Mesothelial cell of epicardium (in vitro differentiated cells): ENCODE measurements around the gene POLR2M. TPM values are rescaled to one million over a fixed set of nuclear protein-coding genes. Genes with fewer than 3 reads are reported as not detected.

Experiments used
- DNase-seq, 2 experiments: peaks; one replicate each; pipeline ENCODE4 v3.0.0; 2021; ENCODE audit warnings: low spot score in 2 of 2; ENCODE audit not compliant: unreplicated experiment in 2 of 2
- H3K27ac Mint-ChIP-seq: 2 replicates; pipeline ENCODE4 v1.8.0; 2021; ENCODE audit warnings: mixed read lengths
- H3K27me3 Mint-ChIP-seq: 2 replicates; pipeline ENCODE4 v1.8.0; 2021; ENCODE audit warnings: low read depth, mixed read lengths
- H3K36me3 Mint-ChIP-seq: 2 replicates; pipeline ENCODE4 v1.8.0; 2021; ENCODE audit warnings: mixed read lengths
- H3K4me1 Mint-ChIP-seq: 2 replicates; pipeline ENCODE4 v1.8.0; 2021; ENCODE audit warnings: mixed read lengths
- H3K4me3 Mint-ChIP-seq: 2 replicates; pipeline ENCODE4 v1.8.0; 2021; ENCODE audit warnings: mild to moderate bottlenecking, moderate library complexity, mixed read lengths
- H3K9me3 Mint-ChIP-seq: 2 replicates; pipeline ENCODE4 v1.8.0; 2021; ENCODE audit warnings: mixed read lengths
- total RNA-seq: library from RNA; stranded (reverse); gene quantifications from 3 replicates; pipeline ENCODE4 v1.2.1, GENCODE V29; 2021
- TF ChIP-seq, protein P1 (sequence below): fragments of 200-600 bp; sonication (generic); IDR thresholded peaks from one replicate; pipeline ENCODE4 v1.5.0; 2021; ENCODE audit warnings: antibody characterized with exemption; ENCODE audit not compliant: unreplicated experiment

The POLR2M gene
- total RNA-seq, 1 donor from 2014 or later: 109 TPM

DNA sequence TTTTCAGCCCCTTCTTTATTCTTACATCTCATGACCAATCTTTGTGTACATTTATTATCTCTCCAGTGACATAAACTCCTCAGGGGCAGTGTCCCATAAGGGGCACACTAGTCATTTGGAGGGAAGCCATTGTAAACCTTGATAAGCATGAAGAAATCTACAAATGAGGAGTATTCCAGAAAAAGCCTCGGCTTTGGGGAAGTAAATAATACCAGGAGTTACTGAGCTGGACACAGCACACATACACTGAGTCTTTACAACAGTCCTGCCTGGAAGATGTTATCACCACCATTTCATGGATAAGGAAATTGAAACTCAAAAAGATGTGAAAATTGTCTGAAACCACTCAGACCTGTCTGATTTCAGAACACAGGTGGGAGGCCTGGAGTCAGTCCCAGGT, 15.4 kb upstream of the POLR2M start:
- Mint-ChIP-seq H3K36me3 (no peaks in the 10 kb centered on the region), H3K4me3 (no peak overlapping the region), H3K27me3 (no peaks in the 10 kb centered on the region), H3K9me3 (no peaks in the 10 kb centered on the region), H3K27ac (peak overlapping the region; percentile 75), H3K4me1 (peaks cover 55% of the 10 kb centered on the region)
- DNase-seq: no peak
- TF ChIP-seq, protein P1, sequence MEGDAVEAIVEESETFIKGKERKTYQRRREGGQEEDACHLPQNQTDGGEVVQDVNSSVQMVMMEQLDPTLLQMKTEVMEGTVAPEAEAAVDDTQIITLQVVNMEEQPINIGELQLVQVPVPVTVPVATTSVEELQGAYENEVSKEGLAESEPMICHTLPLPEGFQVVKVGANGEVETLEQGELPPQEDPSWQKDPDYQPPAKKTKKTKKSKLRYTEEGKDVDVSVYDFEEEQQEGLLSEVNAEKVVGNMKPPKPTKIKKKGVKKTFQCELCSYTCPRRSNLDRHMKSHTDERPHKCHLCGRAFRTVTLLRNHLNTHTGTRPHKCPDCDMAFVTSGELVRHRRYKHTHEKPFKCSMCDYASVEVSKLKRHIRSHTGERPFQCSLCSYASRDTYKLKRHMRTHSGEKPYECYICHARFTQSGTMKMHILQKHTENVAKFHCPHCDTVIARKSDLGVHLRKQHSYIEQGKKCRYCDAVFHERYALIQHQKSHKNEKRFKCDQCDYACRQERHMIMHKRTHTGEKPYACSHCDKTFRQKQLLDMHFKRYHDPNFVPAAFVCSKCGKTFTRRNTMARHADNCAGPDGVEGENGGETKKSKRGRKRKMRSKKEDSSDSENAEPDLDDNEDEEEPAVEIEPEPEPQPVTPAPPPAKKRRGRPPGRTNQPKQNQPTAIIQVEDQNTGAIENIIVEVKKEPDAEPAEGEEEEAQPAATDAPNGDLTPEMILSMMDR: no peak

DNA sequence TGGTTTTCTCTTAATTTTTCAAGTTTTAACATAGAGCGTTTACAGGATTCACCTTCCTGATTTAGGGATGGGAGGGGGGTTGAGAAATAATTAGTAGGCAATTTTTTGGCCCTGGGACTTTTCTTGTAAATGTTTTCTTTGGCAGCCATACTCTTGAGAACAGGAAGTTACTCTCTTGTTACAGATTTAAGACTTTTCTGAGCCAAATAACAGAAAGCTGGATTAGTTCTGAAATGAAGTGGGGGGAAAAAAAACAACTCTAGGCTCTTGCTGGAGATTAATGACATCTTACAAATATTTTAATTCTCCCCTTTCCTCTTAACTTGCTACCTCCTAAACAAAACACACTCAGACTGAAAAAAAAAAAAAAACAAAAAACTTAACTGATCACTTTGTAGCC, 13.8 kb upstream of the POLR2M start:
- H3K27me3 Mint-ChIP-seq: no peaks in the 10 kb centered on the region
- DNase-seq: no peak
- H3K9me3 Mint-ChIP-seq: no peaks in the 10 kb centered on the region
- H3K4me3 Mint-ChIP-seq: no peak overlapping the region
- H3K4me1 Mint-ChIP-seq: peaks cover 60% of the 10 kb centered on the region
- no peaks in the 10 kb centered on the region for H3K36me3 Mint-ChIP-seq
- TF ChIP-seq, protein P1: no peak
- peak overlapping the region; percentile 85 for H3K27ac Mint-ChIP-seq

DNA sequence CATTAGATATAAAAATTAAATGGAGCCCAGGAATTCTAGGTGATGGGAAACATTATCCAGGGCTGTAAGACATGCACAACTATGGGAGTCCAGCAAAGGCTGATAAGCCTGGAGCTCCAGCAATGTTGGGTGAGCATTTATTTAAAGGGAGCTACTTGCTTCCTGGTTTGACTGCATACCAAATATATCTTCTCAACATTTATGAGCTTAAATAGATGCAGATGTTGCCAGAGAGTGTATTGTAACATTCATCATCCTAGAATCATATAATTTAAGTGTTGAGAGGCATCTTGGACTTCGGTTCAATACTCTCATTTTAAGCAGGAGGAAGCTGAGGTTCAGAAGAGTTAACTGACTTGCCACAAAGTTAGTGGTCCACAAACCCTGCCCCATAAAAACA, 12.2 kb upstream of the POLR2M start:
- Mint-ChIP-seq H3K4me1 (peaks cover 71% of the 10 kb centered on the region), H3K27ac (peak overlapping the region; percentile 76), H3K36me3 (no peaks in the 10 kb centered on the region), H3K9me3 (no peaks in the 10 kb centered on the region), H3K4me3 (no peak overlapping the region), H3K27me3 (no peaks in the 10 kb centered on the region)
- TF ChIP-seq, protein P1: no peak
- DNase-seq: no peak

DNA sequence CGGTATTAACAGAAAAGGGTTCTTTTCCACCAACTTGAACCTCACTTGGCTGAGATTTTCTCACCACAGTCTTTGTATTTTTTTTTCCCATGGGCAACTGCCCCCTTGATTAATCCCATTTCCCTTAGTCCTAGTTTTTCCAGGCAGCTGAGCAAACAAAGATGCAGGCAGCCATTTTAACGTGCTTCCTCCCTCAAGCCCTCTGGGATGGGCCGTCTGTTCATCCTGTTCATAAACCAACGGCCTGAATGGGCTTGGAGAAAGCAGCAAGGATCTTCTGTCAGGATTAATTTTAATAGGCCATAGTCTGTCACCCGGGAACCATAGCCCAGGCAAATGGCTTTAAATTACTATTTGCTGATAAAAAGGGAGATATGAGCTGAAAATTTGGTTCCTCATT, 10.4 kb upstream of the POLR2M start:
- H3K36me3 Mint-ChIP-seq: no peaks in the 10 kb centered on the region

DNA sequence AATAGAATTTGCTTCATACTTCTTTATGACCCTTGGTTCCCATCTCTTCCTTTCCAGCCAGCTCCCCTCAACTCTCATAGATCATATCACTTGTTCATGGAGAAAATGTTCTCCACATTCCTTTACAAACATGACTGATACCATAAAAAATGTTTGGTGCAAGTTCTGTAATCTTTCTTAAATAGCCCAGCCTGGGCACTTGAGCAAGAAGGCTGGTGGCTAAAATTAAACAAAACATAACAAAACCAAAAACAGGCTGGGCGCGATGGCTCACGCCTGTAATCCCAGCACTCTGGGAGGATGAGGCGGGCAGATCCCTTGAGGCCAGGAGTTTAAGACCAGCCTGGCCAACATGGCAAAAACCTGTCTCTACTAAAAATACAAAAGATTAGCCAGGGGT, 8.9 kb upstream of the POLR2M start:
- peaks cover 54% of the 10 kb centered on the region for H3K4me1 Mint-ChIP-seq
- no peaks in the 10 kb centered on the region for H3K9me3 Mint-ChIP-seq
- H3K27me3 Mint-ChIP-seq: no peaks in the 10 kb centered on the region
- no peak for DNase-seq
- H3K36me3 Mint-ChIP-seq: no peaks in the 10 kb centered on the region
- TF ChIP-seq, protein P1: no peak
- H3K27ac Mint-ChIP-seq: no peak overlapping the region
- H3K4me3 Mint-ChIP-seq: no peak overlapping the region

More for the DNA sequence above, 10.4 kb upstream of the POLR2M start:
- Mint-ChIP-seq H3K9me3 (no peaks in the 10 kb centered on the region), H3K4me1 (peaks cover 67% of the 10 kb centered on the region), H3K27ac (peak overlapping the region; percentile 85), H3K4me3 (no peak overlapping the region), H3K27me3 (no peaks in the 10 kb centered on the region)
- no peak for DNase-seq
- TF ChIP-seq, protein P1: no peak

DNA sequence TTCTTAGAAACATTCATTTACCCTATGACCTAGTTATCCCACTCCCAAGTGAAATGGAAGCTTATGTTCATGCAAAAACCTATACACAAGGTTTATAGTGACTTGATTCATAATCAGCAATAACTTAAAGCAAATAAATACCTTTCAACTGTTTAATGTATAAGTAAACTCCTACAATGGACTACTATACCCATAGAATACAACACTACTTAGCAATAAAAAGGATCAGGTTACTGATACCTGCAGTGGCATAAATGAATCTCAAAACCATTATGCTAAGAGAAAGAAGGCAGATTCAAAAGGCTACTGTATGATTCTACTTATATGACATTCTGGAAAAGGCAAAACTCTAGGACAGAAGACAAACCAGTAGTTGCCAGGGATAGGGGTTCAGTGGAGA, 8.3 kb upstream of the POLR2M start:
- no peaks in the 10 kb centered on the region for H3K27me3 Mint-ChIP-seq
- peaks cover 53% of the 10 kb centered on the region for H3K4me1 Mint-ChIP-seq
- H3K36me3 Mint-ChIP-seq: no peaks in the 10 kb centered on the region
- no peak for DNase-seq
- no peak overlapping the region for H3K27ac Mint-ChIP-seq
- no peaks in the 10 kb centered on the region for H3K9me3 Mint-ChIP-seq
- no peak overlapping the region for H3K4me3 Mint-ChIP-seq
- TF ChIP-seq, protein P1: no peak
